BE2C (cell line): ENCODE results near the gene GON7.
A peak's percentile ranks its signal among the peaks of the same experiment; 100 is the strongest.

Source experiments
- DNase-seq: peaks from one replicate; pipeline ENCODE4 v3.0.0-alpha.2; 2020
- H3K27me3 ChIP-seq: fragments of 250-450 bp; sonication (Bioruptor Pico); 2 replicates; pipeline ENCODE4 v1.5.1; 2020; ENCODE audit warnings: mild to moderate bottlenecking
- H3K36me3 ChIP-seq: fragments of 250-450 bp; sonication (Bioruptor Pico); 2 replicates; pipeline ENCODE4 v1.5.1; 2020; ENCODE audit warnings: mild to moderate bottlenecking
- H3K4me1 ChIP-seq: fragments of 250-450 bp; sonication (Bioruptor Pico); 2 replicates; pipeline ENCODE4 v1.5.1; 2020
- H3K4me3 ChIP-seq: 2 replicates; pipeline ENCODE4 v1.5.1; 2011; ENCODE audit warnings: low read depth, low read length
- H3K9me3 ChIP-seq: fragments of 250-450 bp; sonication (Bioruptor Pico); 2 replicates; pipeline ENCODE4 v1.5.1; 2020
- CTCF ChIP-seq: IDR thresholded peaks from 2 replicates; pipeline ENCODE4 v1.5.1; 2012; ENCODE audit warnings: mild to moderate bottlenecking, low read depth, low read length

The GON7 gene

GRCh38 chr14:93186956-93187355 is 19.9 kb downstream of the GON7 start:
- Histone ChIP-seq H3K27me3 (no peaks in the 10 kb centered on the region), H3K4me1 (peaks cover 3% of the 10 kb centered on the region; the same call in 1 of the 2 replicates), H3K36me3 (peaks cover 17% of the 10 kb centered on the region), H3K9me3 (no peaks in the 10 kb centered on the region), H3K4me3 (no peak overlapping the region)
- TF ChIP-seq CTCF, result no peak
- no peak for DNase-seq

GRCh38 chr14:93186466-93186865 is 20.4 kb downstream of the GON7 start:
- no peak for DNase-seq
- Histone ChIP-seq H3K4me1 (peaks cover 3% of the 10 kb centered on the region; the same call in 1 of the 2 replicates), H3K27me3 (no peaks in the 10 kb centered on the region), H3K4me3 (no peak overlapping the region), H3K9me3 (no peaks in the 10 kb centered on the region), H3K36me3 (peaks cover 19% of the 10 kb centered on the region)
- TF ChIP-seq CTCF, result no peak

- TF ChIP-seq CTCF, result no peak
- DNase-seq, result no peak
- Histone ChIP-seq H3K36me3 (peaks cover 19% of the 10 kb centered on the region), H3K9me3 (no peaks in the 10 kb centered on the region), H3K4me1 (peaks cover 3% of the 10 kb centered on the region; the same call in 1 of the 2 replicates), H3K27me3 (no peaks in the 10 kb centered on the region), H3K4me3 (peak overlapping the region; percentile 95)
Measured at GRCh38 chr14:93185349-93185720, 21.5 kb downstream of the GON7 start.

GRCh38 chr14:93184391-93185348 is 22.2 kb downstream of the GON7 start, which contains the start of the genes LYSET and MOAP1:
Gene LYSET, plus strand, starts transcription at chr14:93185317. Its CDS starts 89 bp downstream, at chr14:93185406.
Gene MOAP1, minus strand, starts transcription at chr14:93184897. Its CDS starts 655 bp downstream, at chr14:93184242.
- peak; percentile 94 for DNase-seq
- Histone ChIP-seq H3K36me3 (peaks cover 19% of the 10 kb centered on the region), H3K4me1 (peaks cover 3% of the 10 kb centered on the region; the same call in 1 of the 2 replicates), H3K9me3 (no peaks in the 10 kb centered on the region), H3K4me3 (peak within 1 kb of the TSS; percentile 95), H3K27me3 (no peaks in the 10 kb centered on the region)
- peak; percentile 21 for TF ChIP-seq CTCF

GRCh38 chr14:93183596-93184317 is 23.1 kb downstream of the GON7 start:
- Histone ChIP-seq H3K27me3 (no peaks in the 10 kb centered on the region), H3K4me3 (peak overlapping the region; percentile 95), H3K36me3 (peaks cover 16% of the 10 kb centered on the region), H3K4me1 (peaks cover 3% of the 10 kb centered on the region; the same call in 1 of the 2 replicates), H3K9me3 (no peaks in the 10 kb centered on the region)
- TF ChIP-seq CTCF, result no peak
- no peak for DNase-seq
